ENCODE data around the gene CCDC134.
A peak's percentile ranks its signal among the peaks of the same experiment; 100 is the strongest.
"Not testable (repeated sequence)": the region's sequence is repeated elsewhere in the genome, so short reads cannot be mapped to it uniquely, and the experiment has no call there.

Gene CCDC134

GRCh38 chr22:41844036-41844435 lies 43.6 kb downstream of the CCDC134 start:
- DNase-seq (ENCODE audit: low spot score) = no peak

GRCh38 chr22:41844513-41844912 lies 44.0 kb downstream of the CCDC134 start:
- no peak for DNase-seq (ENCODE audit: low spot score)

GRCh38 chr22:41845380-41846267 lies 45.1 kb downstream of the CCDC134 start:
- no peak for DNase-seq (ENCODE audit: low spot score)

- DNase-seq (ENCODE audit: low spot score) = no peak
Measured at GRCh38 chr22:41846268-41846987, 45.9 kb downstream of the CCDC134 start.

GRCh38 chr22:41847300-41847699 lies 46.8 kb downstream of the CCDC134 start:
- DNase-seq (ENCODE audit: low spot score) = no peak

- DNase-seq (ENCODE audit: low spot score) = no peak
Measured at GRCh38 chr22:41848468-41848867, 48.0 kb downstream of the CCDC134 start.

- no peak for DNase-seq (ENCODE audit: low spot score)
Measured at GRCh38 chr22:41856469-41856868, 56.0 kb downstream of the CCDC134 start.

GRCh38 chr22:41857155-41857859 lies 56.8 kb downstream of the CCDC134 start:
- DNase-seq (ENCODE audit: low spot score) = peak; percentile 74

GRCh38 chr22:41857860-41858199 lies 57.4 kb downstream of the CCDC134 start:
- DNase-seq (ENCODE audit: low spot score) = no peak

- no peak for DNase-seq (ENCODE audit: low spot score)
Measured at GRCh38 chr22:41862160-41862529, 61.7 kb downstream of the CCDC134 start.

- DNase-seq (ENCODE audit: low spot score) = no peak
Measured at GRCh38 chr22:41862530-41863266, 62.2 kb downstream of the CCDC134 start.

GRCh38 chr22:41863472-41863871 lies 63.0 kb downstream of the CCDC134 start:
- no peak for DNase-seq (ENCODE audit: low spot score)

GRCh38 chr22:41868556-41868955 lies 68.1 kb downstream of the CCDC134 start:
- DNase-seq (ENCODE audit: low spot score) = no peak

GRCh38 chr22:41870081-41870480 lies 69.6 kb downstream of the CCDC134 start:
- DNase-seq (ENCODE audit: low spot score) = not testable (repeated sequence)

- no peak for DNase-seq (ENCODE audit: low spot score)
Measured at GRCh38 chr22:41870786-41871185, 70.3 kb downstream of the CCDC134 start.

- no peak for DNase-seq (ENCODE audit: low spot score)
Measured at GRCh38 chr22:41873391-41873790, 72.9 kb downstream of the CCDC134 start.

GRCh38 chr22:41874090-41874489 lies 73.6 kb downstream of the CCDC134 start:
- DNase-seq (ENCODE audit: low spot score) = no peak

- no peak for DNase-seq (ENCODE audit: low spot score)
Measured at GRCh38 chr22:41875531-41876270, 75.2 kb downstream of the CCDC134 start.
